Loucy (cell line): ENCODE results near the gene SEMA3A.

Experiments used
- H2AFZ ChIP-seq: fragments of 200-600 bp; sonication (generic); 2 replicates; pipeline ENCODE4 v1.6.0; 2016; ENCODE audit warnings: antibody characterized with exemption, mild to moderate bottlenecking, low read length, moderate library complexity
- H3F3A ChIP-seq: fragments of 200-600 bp; 2 replicates; pipeline ENCODE4 v1.6.0; 2016; ENCODE audit warnings: antibody characterized with exemption, low read depth, mild to moderate bottlenecking
- H3K27me3 ChIP-seq: fragments of 200-600 bp; sonication (generic); 2 replicates; pipeline ENCODE4 v1.6.1; 2014; ENCODE audit warnings: low read length, mild to moderate bottlenecking; ENCODE audit not compliant: insufficient read depth, poor library complexity, severe bottlenecking
- H3K36me3 ChIP-seq: fragments of 200-600 bp; sonication (generic); 2 replicates; pipeline ENCODE4 v1.6.1; 2016; ENCODE audit warnings: low read length; ENCODE audit not compliant: insufficient read depth
- H3K4me1 ChIP-seq: fragments of 200-600 bp; sonication (generic); 2 replicates; pipeline ENCODE4 v1.5.1; 2014; ENCODE audit warnings: low read length, mild to moderate bottlenecking; ENCODE audit not compliant: insufficient read depth, poor library complexity, severe bottlenecking
- H3K4me2 ChIP-seq: fragments of 200-600 bp; sonication (generic); 2 replicates; pipeline ENCODE4 v1.6.0; 2014; ENCODE audit warnings: antibody characterized with exemption, low read length, low read depth, mild to moderate bottlenecking; ENCODE audit not compliant: poor library complexity, severe bottlenecking
- H3K4me3 ChIP-seq: fragments of 200-600 bp; sonication (generic); 2 replicates; pipeline ENCODE4 v1.5.1; 2014; ENCODE audit warnings: low read length, mild to moderate bottlenecking, mixed read lengths; ENCODE audit not compliant: poor library complexity, severe bottlenecking
- H3K79me2 ChIP-seq: fragments of 200-600 bp; sonication (generic); 2 replicates; pipeline ENCODE4 v1.6.1; 2014; ENCODE audit warnings: low read length; ENCODE audit not compliant: insufficient read depth
- H3K9ac ChIP-seq: fragments of 200-600 bp; sonication (generic); 2 replicates; pipeline ENCODE4 v1.6.0; 2014; ENCODE audit warnings: mild to moderate bottlenecking, low read depth, low read length, moderate library complexity; ENCODE audit not compliant: poor library complexity, severe bottlenecking
- H3K9me2 ChIP-seq: fragments of 200-600 bp; sonication (generic); replicated peaks from 2 replicates; pipeline ENCODE4 v1.6.1; 2016; ENCODE audit warnings: low read depth, low read length, mixed read lengths
- H3K9me3 ChIP-seq: fragments of 200-600 bp; sonication (generic); 2 replicates; pipeline ENCODE4 v1.6.1; 2014; ENCODE audit warnings: mild to moderate bottlenecking, antibody characterized with exemption, low read length, low read depth; ENCODE audit not compliant: insufficient read depth
- H4K20me1 ChIP-seq: fragments of 200-600 bp; sonication (generic); 2 replicates; pipeline ENCODE4 v1.6.0; 2014; ENCODE audit warnings: antibody characterized with exemption, low read length, mild to moderate bottlenecking; ENCODE audit not compliant: insufficient read depth, poor library complexity, severe bottlenecking
- CTCF ChIP-seq: fragments of 200-600 bp; sonication (generic); conservative IDR thresholded peaks from 2 replicates; pipeline ENCODE4 v1.5.1; 2014; ENCODE audit warnings: mild to moderate bottlenecking, antibody characterized with exemption, low read length
- EZH2phosphoT487 ChIP-seq: fragments of 200-600 bp; IDR thresholded peaks from 2 replicates; pipeline ENCODE4 v1.6.1; 2018; ENCODE audit warnings: antibody characterized with exemption, mild to moderate bottlenecking, moderate library complexity, borderline replicate concordance

The SEMA3A gene

GRCh38 chr7:83936056-83936708, 258.4 kb downstream of the SEMA3A start:
- Histone ChIP-seq H3K4me3 (no peak overlapping the region), H3K4me1 (no peaks in the 10 kb centered on the region), H3F3A (no peaks in the 10 kb centered on the region), H2AFZ (no peak overlapping the region), H3K27me3 (no peaks in the 10 kb centered on the region), H4K20me1 (no peaks in the 10 kb centered on the region), H3K79me2 (no peaks in the 10 kb centered on the region), H3K4me2 (no peak overlapping the region), H3K9me2 (no peaks in the 10 kb centered on the region), H3K36me3 (no peaks in the 10 kb centered on the region), H3K9ac (no peak overlapping the region), H3K9me3 (no peaks in the 10 kb centered on the region)
- TF ChIP-seq CTCF (peak; percentile 96), EZH2phosphoT487 (no peak)

GRCh38 chr7:83934118-83934734, 260.4 kb downstream of the SEMA3A start:
- no peaks in the 10 kb centered on the region for H4K20me1 ChIP-seq
- H3K4me1 ChIP-seq = no peaks in the 10 kb centered on the region
- no peak overlapping the region for H3K4me3 ChIP-seq
- no peaks in the 10 kb centered on the region for H3K79me2 ChIP-seq
- TF ChIP-seq CTCF = no peak; the same call in 1 of the 2 replicates
- no peak for TF ChIP-seq EZH2phosphoT487
- H3K9ac ChIP-seq = no peak overlapping the region
- H3K9me2 ChIP-seq = no peaks in the 10 kb centered on the region
- no peak overlapping the region for H3K4me2 ChIP-seq
- H3K9me3 ChIP-seq = no peaks in the 10 kb centered on the region
- no peaks in the 10 kb centered on the region for H3F3A ChIP-seq
- no peak overlapping the region for H2AFZ ChIP-seq
- no peaks in the 10 kb centered on the region for H3K36me3 ChIP-seq
- H3K27me3 ChIP-seq = no peaks in the 10 kb centered on the region

DNA sequence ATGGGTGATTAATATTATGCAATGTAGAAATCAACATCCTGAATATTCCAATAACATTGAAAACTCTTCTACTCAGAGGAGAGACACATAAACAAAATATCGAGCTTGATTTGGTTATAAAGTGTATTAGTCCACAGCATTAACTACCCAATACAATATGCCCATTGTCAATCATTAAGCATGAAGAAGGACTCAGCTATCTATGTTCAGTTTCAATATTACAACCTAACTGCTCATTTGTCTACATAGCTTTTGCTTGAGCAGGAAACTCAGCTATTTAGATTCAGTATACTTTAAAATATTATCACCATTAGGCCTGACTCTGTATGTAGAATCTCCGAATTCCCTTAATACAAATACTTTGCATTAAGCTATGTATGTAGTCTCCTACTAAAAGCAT, 262.6 kb downstream of the SEMA3A start:
- TF ChIP-seq CTCF = no peak
- no peak for TF ChIP-seq EZH2phosphoT487
- no peaks in the 10 kb centered on the region for H3K79me2 ChIP-seq
- H2AFZ ChIP-seq = no peak overlapping the region
- H3K9ac ChIP-seq = no peak overlapping the region
- H3K9me3 ChIP-seq = no peaks in the 10 kb centered on the region
- H3K27me3 ChIP-seq = no peaks in the 10 kb centered on the region
- H3K9me2 ChIP-seq = no peaks in the 10 kb centered on the region
- no peak overlapping the region for H3K4me3 ChIP-seq
- H3F3A ChIP-seq = no peaks in the 10 kb centered on the region
- no peaks in the 10 kb centered on the region for H3K36me3 ChIP-seq
- H3K4me2 ChIP-seq = no peak overlapping the region
- no peaks in the 10 kb centered on the region for H4K20me1 ChIP-seq
- no peaks in the 10 kb centered on the region for H3K4me1 ChIP-seq
